Lower leg skin (tissue), 3 donors: ENCODE measurements around the gene PSMB3.

Experiments used
- CTCF ChIP-seq, 3 donors: fragments of 450-650 bp; IDR thresholded peaks; one replicate each; pipeline ENCODE4 v1.5.1; 2016; ENCODE audit warnings: antibody characterized with exemption in 3 of 3, mild to moderate bottlenecking in 3 of 3, moderate library complexity in 2 of 3
- POLR2A ChIP-seq, 2 donors: fragments of 450-650 bp; IDR thresholded peaks; one replicate each; pipeline ENCODE4 v1.6.1; 2016 to 2017; ENCODE audit warnings: antibody characterized with exemption in 2 of 2, mild to moderate bottlenecking in 1 of 2, moderate library complexity in 1 of 2

GRCh38 chr17:38730526-38731379 lies 21.8 kb upstream of the PSMB3 start:
- TF ChIP-seq POLR2A (IDR thresholded peaks at IDR 0.05) (no peak), CTCF (IDR thresholded peaks at IDR 0.05) (peak in 1 of 3 donors; percentile 66)
